GM18870 (cell line): ENCODE measurements around the gene PDE1A.
"Not testable (repeated sequence)": the region's sequence is repeated elsewhere in the genome, so short reads cannot be mapped to it uniquely, and the experiment has no call there.

Experiments
- ATAC-seq: cut with Tn5 transposase; IDR thresholded peaks from one replicate; pipeline ENCODE4 v1.9.1; 2021; ENCODE audit warnings: moderate library complexity; ENCODE audit not compliant: unreplicated experiment

The PDE1A gene

DNA sequence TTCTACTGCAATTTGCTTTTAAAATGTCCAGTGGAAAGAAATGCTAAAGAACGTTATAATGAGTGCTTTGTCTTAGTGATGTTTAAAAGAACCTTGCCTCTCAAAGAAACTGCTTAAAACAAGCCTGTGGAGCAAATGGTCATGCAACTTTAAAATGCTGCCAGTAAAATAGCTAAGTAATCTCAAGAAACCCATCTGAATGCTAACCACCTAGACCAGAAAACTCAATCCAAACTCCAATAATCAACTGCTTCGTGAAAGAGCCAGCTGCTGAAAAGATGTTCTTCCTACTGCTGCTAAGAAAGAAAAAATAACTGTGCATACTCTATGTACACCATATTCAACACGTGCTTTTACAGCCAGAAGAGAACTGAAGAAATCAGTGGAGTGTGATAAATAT lies 145.6 kb downstream of the PDE1A start:
- no peak for ATAC-seq

DNA sequence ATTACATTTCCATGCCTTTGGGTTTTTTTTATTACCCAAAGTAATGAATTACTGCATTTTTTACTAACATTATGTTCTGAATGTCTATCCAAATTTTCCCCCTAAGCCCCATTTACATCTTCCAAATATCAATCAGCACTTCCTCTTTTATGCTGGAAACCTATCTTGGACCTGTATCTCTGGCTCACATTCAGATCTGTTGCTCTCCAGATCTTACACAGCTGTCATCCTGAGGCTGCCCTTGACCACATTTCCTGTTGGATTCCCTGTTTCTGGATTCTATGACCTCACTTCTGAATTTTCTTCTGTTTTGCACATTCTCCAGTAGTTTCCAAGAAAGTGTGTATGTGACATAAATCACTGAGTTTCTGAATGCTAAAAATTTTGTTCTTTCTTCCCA lies 146.7 kb downstream of the PDE1A start:
- no peak for ATAC-seq

- not testable (repeated sequence) for ATAC-seq
These were observed 150.2 kb downstream of the PDE1A start for GRCh38 chr2:182276662-182277061.

- no peak for ATAC-seq
These were observed 158.9 kb downstream of the PDE1A start for GRCh38 chr2:182267971-182268370.

- no peak for ATAC-seq
These were observed 159.9 kb downstream of the PDE1A start for GRCh38 chr2:182266909-182267308.

DNA sequence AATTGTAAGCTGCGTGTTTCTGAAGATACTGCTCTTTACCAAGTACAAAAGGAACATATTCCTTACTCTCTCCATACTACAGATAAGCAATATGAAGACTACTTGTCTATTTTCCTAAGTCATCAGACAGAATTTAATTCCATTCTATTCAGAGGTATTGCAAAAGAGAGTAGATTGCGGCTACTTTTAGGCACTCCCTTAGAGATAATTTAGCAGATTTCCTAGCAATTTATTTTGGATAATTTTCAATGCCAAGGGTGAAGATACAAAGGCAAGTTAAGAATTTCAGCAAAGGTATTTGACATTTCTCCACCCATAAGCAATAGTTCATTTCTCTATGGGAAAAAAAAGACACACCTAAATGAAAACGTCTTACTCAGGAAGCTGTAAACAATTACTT lies 161.1 kb downstream of the PDE1A start:
- no peak for ATAC-seq

- no peak for ATAC-seq
These were observed 164.9 kb downstream of the PDE1A start for GRCh38 chr2:182261860-182262387.

GRCh38 chr2:182259629-182260150 lies 167.1 kb downstream of the PDE1A start:
- no peak for ATAC-seq

GRCh38 chr2:182252534-182252933 lies 174.3 kb downstream of the PDE1A start:
- ATAC-seq = no peak

DNA sequence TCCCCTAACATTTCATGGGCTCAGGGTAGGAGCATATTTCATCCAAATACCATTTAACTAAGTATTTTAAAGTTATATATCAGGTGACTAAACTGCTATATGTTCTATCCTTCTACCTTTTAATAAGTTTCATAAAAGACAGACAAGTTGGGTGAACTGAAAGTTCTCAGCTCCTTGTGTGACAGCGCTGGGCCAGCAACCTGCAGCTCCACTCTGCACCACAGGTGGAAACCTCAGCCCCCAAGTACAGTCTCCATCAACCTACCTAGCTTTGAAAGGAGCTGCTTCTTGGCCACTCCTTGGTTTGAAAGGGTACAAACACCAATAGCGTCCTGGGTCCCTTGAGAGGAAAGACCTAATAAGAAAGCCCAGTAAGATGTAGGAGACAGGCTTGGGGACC lies 177.9 kb downstream of the PDE1A start:
- no peak for ATAC-seq

GRCh38 chr2:182248362-182248761 lies 178.5 kb downstream of the PDE1A start:
- ATAC-seq = no peak

DNA sequence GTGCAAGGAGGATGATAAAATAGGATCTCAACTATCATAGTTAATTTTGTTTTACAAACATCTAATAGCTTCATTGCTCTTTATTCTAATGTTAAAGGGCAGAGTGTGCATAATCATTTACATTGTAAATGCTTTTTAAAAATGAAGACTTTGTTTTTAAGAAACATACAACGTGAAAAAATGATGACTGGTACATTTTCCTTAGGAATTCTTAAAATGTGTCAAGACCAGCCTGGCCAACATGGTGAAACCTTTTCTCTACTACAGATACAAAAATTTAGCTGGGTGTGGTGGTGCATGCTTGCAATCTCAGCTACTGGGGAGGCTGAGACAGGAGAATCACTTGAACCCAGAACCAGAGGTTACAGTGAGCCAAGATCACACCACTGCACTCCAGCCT lies 179.0 kb downstream of the PDE1A start:
- no peak for ATAC-seq

- peak; percentile 72 for ATAC-seq
These were observed 180.9 kb downstream of the PDE1A start for GRCh38 chr2:182245963-182246362.

DNA sequence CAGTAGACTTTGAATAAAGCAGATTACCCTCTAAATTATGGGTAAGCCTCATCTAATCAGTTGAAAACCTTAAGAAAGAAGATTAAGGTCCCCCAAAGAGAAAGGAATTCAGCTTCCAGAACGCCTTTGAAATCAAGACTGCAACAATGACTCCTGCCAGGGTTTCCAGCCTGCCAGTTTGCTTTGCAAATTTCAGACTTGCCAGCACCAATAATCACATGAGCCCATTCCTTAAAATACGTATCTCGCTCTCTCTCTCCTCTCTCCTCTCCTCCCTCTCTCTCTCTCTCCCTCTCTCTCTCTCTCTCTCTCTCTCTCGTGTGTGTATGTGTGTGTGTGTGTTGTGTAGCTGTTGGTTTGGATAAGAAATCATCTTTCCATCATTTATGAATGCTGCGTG lies 184.2 kb downstream of the PDE1A start:
- ATAC-seq = no peak

DNA sequence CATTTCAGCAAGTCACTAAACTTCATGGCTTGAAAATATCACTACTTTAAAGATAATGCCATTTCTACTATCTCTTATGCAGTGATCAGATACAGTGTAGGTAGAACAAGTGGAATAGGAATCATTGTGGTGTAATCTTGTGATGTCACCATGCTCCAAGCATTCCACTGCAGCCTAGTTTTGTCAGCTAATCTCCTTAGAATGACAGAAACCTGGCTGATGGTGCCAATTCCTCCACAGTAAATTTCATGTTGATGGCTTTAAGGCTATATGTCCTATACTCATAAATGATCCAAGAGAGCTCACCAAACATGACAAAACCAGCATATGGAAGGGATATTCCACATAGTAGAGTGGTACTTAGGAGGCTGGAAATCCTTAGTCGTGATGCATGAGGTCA lies 184.9 kb downstream of the PDE1A start:
- ATAC-seq = no peak

- ATAC-seq = peak; percentile 99
These were observed 185.9 kb downstream of the PDE1A start for GRCh38 chr2:182240862-182241371.

GRCh38 chr2:182230561-182230960 lies 196.3 kb downstream of the PDE1A start:
- ATAC-seq = no peak

DNA sequence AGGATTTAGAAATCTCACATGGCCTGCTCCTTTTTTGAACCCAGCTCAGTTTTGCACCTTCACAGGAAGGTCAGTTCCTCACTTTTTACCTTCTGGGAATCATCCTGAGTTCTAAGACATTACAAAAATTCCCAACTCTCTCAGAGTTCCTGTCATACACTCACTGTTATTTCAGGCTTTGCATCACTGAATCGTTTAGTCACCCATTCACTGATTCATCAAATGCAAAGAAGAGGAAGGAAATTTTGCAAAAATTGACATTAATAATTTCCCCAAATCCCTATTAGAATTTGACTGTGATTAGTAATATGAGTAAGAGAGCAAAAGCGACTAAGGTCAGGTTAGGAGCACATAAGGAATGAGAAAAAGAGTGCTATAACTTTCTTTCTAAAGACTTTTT lies 197.5 kb downstream of the PDE1A start:
- ATAC-seq = no peak

- ATAC-seq = no peak
These were observed 198.1 kb downstream of the PDE1A start for GRCh38 chr2:182228741-182229140.

GRCh38 chr2:182228073-182228473 lies 198.8 kb downstream of the PDE1A start:
- ATAC-seq = no peak

DNA sequence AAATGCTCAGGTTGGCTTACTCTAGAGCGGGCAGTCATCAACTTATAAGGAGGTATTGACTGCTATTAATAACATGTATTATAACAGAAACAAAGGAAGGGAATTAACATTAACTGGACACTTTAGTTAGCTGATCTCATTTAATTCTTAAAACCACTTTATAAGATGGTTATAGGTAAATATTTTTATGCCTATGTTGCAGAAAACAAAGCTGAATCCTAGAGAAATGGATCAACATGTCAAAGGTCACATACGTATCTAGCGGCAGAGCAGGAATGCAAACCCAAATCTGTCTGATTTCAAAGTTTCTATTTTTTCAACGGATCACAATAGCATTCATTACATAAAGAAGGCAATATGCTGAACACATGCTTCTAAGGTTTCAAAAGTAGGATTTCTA lies 200.0 kb downstream of the PDE1A start:
- no peak for ATAC-seq

DNA sequence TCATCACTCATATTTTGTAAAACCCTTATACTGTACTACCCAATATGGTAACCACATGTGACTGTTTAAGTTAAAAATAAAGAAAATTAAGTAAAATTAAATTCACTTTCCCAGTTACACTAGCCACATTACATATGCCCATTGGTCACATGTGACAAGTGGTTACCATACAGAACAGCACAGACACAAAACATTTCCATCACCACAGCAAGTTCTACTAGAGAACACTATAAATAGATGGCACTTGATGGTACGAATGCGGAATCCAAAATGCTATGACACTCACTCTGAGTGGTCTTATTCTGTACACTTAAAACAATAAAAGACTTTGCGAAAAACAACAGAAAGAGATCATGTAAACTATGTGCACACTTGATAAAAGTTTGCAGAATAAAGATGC lies 202.2 kb downstream of the PDE1A start:
- ATAC-seq = no peak

DNA sequence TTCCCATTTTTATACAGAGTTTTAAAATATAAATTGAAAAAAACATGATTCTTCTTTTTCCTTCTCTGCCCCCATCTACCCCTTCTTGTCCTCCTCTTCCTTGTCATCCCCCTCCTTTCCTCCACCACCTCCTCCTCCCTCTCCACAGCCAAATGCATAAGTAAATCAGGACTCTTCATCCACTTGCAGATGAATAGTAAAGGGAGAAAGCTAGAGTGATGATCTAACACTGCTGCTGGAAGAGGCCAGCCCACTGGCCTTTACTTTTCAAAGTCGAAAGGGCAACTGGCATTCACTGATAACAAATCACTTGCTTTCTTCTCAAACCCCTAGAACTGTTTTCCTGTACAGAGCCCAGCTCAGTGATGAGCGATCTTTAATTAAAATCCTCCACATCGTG lies 205.8 kb downstream of the PDE1A start:
- ATAC-seq = no peak
